ENCODE data around the gene HS3ST6. TPM values are rescaled to one million over a fixed set of nuclear protein-coding genes. Genes with fewer than 3 reads are reported as not detected.

Gene HS3ST6
- total and polyA plus RNA-seq, 2 of the 13 experiments (the other 11 are each of a cell fraction or from before 2014, with no cell fraction given) = not detected

- no peak overlapping the region for H3K4me3 ChIP-seq (replicated peaks in 1 of 3; ENCODE audit: insufficient read depth in 1 of 3, low read depth in 2 of 3, low read length in 3 of 3)
- 33% methylated on average over 3 of the region's 9 CpGs for WGBS (ENCODE audit: low lambda C conversion rate)
- ChIA-PET CTCF (ENCODE audit: low intra/inter-chr PET ratio, low total read pairs) (no interaction called here), POLR2A (interaction anchor here (1.0 kb wide), 1 partner anchor 81 kb away, joined by 3 read pairs; the partner anchor contains the start of gene FAHD1)
- no peaks in the 10 kb centered on the region for H3K9me3 ChIP-seq (ENCODE audit: low read length)
- no peak overlapping the region for H3K4me2 ChIP-seq (ENCODE audit: low read depth, low read length)
- no peak overlapping the region for H2AFZ ChIP-seq (ENCODE audit: low read length)
- in situ Hi-C loops (cut with HindIII; ENCODE audit: extremely low pct_ligation_motif_present, low pct_unique_long_range_greater_than_20kb) = no loop called here
- no TSS peak for BruUV-seq (replicated peaks)
- H3K79me2 ChIP-seq (ENCODE audit: insufficient read depth, low read length) = no peaks in the 10 kb centered on the region
- no peak for ATAC-seq
- H3K27ac ChIP-seq (ENCODE audit: extremely low read length, insufficient read depth, low read length) = no peak overlapping the region
- no peaks in the 10 kb centered on the region for H4K20me1 ChIP-seq (ENCODE audit: insufficient read depth, low read length)
- H3K9ac ChIP-seq (ENCODE audit: insufficient read depth, low read depth, low read length) = no peak overlapping the region
- peaks cover 24 to 68% of the 10 kb centered on the region in 2 experiments for H3K27me3 ChIP-seq (ENCODE audit: control insufficient read depth in 1 of 2, insufficient read depth in 2 of 2, low read length in 2 of 2)
- H3K4me1 ChIP-seq (ENCODE audit: insufficient read depth, low read length) = no peaks in the 10 kb centered on the region
- no peak for FAIRE-seq
- no peak for DNase-seq (ENCODE audit: low spot score)
- no peaks in the 10 kb centered on the region for H3K36me3 ChIP-seq (replicated peaks in 1 of 2; ENCODE audit: control insufficient read depth in 1 of 2, insufficient read depth in 2 of 2, low read length in 2 of 2)
- intact Hi-C loops (cut with micrococcal nuclease; ENCODE audit: unreplicated experiment) = no loop called here
- no peak for TF ChIP-seq KDM2A (CRISPR knock-in tag; IDR thresholded peaks at IDR 0.05; ENCODE audit: borderline replicate concordance, low read depth)
- TF ChIP-seq ZNF18 (CRISPR knock-in tag; IDR thresholded peaks at IDR 0.05; ENCODE audit: insufficient replicate concordance) = no peak
- TF ChIP-seq DDIT3 (CRISPR knock-in tag; IDR thresholded peaks at IDR 0.05) = no peak
- TF ChIP-seq SKIL (CRISPR knock-in tag; IDR thresholded peaks at IDR 0.05; ENCODE audit: borderline replicate concordance) = no peak
- TF ChIP-seq EEA1 (CRISPR knock-in tag; IDR thresholded peaks at IDR 0.05; ENCODE audit: borderline replicate concordance) = no peak
- TF ChIP-seq MYPOP (CRISPR knock-in tag; IDR thresholded peaks at IDR 0.05) = no peak
- no peak for TF ChIP-seq HDAC2 (CRISPR knock-in tag; IDR thresholded peaks at IDR 0.05)
- TF ChIP-seq ZSCAN22 (CRISPR knock-in tag; IDR thresholded peaks at IDR 0.05) = no peak
- TF ChIP-seq HDAC6 (IDR thresholded peaks at IDR 0.05; ENCODE audit: low read depth, low read length) = no peak
- no peak for TF ChIP-seq AKAP8 (CRISPR knock-in tag; IDR thresholded peaks at IDR 0.05)
- TF ChIP-seq ATF2 (CRISPR knock-in tag; IDR thresholded peaks at IDR 0.05) = no peak
- TF ChIP-seq SNRNP70 (IDR thresholded peaks at IDR 0.05; ENCODE audit: low read depth, low read length) = no peak
- TF ChIP-seq ZNF333 (CRISPR knock-in tag; IDR thresholded peaks at IDR 0.05; ENCODE audit: borderline replicate concordance) = no peak
- no peak for TF ChIP-seq SIN3B (IDR thresholded peaks at IDR 0.05; ENCODE audit: low read length)
- TF ChIP-seq ONECUT2 (CRISPR knock-in tag; IDR thresholded peaks at IDR 0.05) = no peak
- no peak for TF ChIP-seq ZSCAN30 (CRISPR knock-in tag; IDR thresholded peaks at IDR 0.05)
- no peak for TF ChIP-seq ZNF280B (CRISPR knock-in tag; IDR thresholded peaks at IDR 0.05; ENCODE audit: borderline replicate concordance)
Measured at GRCh38 chr16:1908983-1909382, 9.2 kb downstream of the HS3ST6 start.
